Tibial nerve (tissue), 4 donors: ENCODE measurements around the gene FAN1. TPM values are rescaled to one million over a fixed set of nuclear protein-coding genes. Genes with fewer than 3 reads are reported as not detected.

ENCODE experiments used
- DNase-seq, 2 donors: peaks; one replicate each; pipeline ENCODE4 v3.0.0-alpha.2; 2019; ENCODE audit warnings: low spot score in 2 of 2
- H3K27ac ChIP-seq, 4 donors: fragments of 200-600 bp; sonication (generic) in 3 of 4; one replicate each; pipeline ENCODE4 v1.5.1; 2017 to 2019; ENCODE audit warnings: mild to moderate bottlenecking in 1 of 4
- H3K27me3 ChIP-seq, 2 donors: fragments of 200-600 bp; sonication (generic) in 1 of 2; one replicate each; pipeline versions ENCODE4 v1.5.1 to v1.6.0; 2017 to 2019
- H3K36me3 ChIP-seq, 3 donors: fragments of 200-600 bp; sonication (generic); one replicate each; pipeline ENCODE4 v1.5.1; 2018 to 2019
- H3K4me1 ChIP-seq, 4 donors: fragments of 200-600 bp; sonication (generic) in 3 of 4; one replicate each; pipeline ENCODE4 v1.5.1; 2017 to 2019
- H3K4me3 ChIP-seq, 4 donors: fragments of 200-600 bp; sonication (generic) in 3 of 4; one replicate each; pipeline ENCODE4 v1.5.1; 2017 to 2019; ENCODE audit warnings: mild to moderate bottlenecking in 1 of 4, moderate library complexity in 1 of 4
- H3K9me3 ChIP-seq, 4 donors: fragments of 200-600 bp; sonication (generic) in 3 of 4; one replicate each; pipeline ENCODE4 v1.5.1; 2017 to 2019
- CTCF ChIP-seq, 5 experiments: fragments of 200-600 bp in 3 of 5; fragments of 450-650 bp in 2 of 5; sonication (generic) in 3 of 5; IDR thresholded peaks; one replicate each; pipeline ENCODE4 v1.5.1; 2016 to 2019; ENCODE audit warnings: antibody characterized with exemption in 5 of 5, mild to moderate bottlenecking in 3 of 5, moderate library complexity in 2 of 5
- EP300 ChIP-seq, 2 donors: sonication (generic); formaldehyde crosslinking; IDR thresholded peaks; one replicate each; pipeline ENCODE4 v1.6.1; 2017; ENCODE audit warnings: antibody characterized with exemption in 2 of 2, mild to moderate bottlenecking in 1 of 2
- POLR2A ChIP-seq, 2 donors: fragments of 450-650 bp; IDR thresholded peaks; one replicate each; pipeline ENCODE4 v1.6.1; 2017; ENCODE audit warnings: antibody characterized with exemption in 2 of 2, mild to moderate bottlenecking in 2 of 2, moderate library complexity in 2 of 2
- WGBS, 2 donors: methylation state at CpG; one replicate each; pipeline ENCODE4 v1.1.5; 2018; 5-methylcytosine and 5-hydroxymethylcytosine counted together
- total RNA-seq, 4 donors: library from RNA; depleted of rRNA; stranded (reverse); fragments of >200 nt; gene quantifications; one replicate each; pipeline ENCODE4 v1.1.0, GENCODE V29; 2016

The FAN1 gene
- total RNA-seq, 4 donors from 2014 or later = 15.9 to 24.3 (median 17.4) TPM

GRCh38 chr15:30963681-30964080, 60.0 kb downstream of the FAN1 start:
- DNase-seq = no peak
- TF ChIP-seq EP300 (IDR thresholded peaks at IDR 0.05) = no peak
- Histone ChIP-seq H3K27me3 (no peaks in the 10 kb centered on the region), H3K36me3 (peaks cover 0 to 59% (median 0%) of the 10 kb centered on the region in 3 donors), H3K4me1 (peaks cover 0 to 24% (median 0%) of the 10 kb centered on the region in 4 donors), H3K4me3 (no peak overlapping the region), H3K27ac (no peak overlapping the region), H3K9me3 (no peaks in the 10 kb centered on the region)
- 45 to 60% methylated on average over 3 of the region's 3 CpGs for WGBS, 2 donors

- H3K36me3 ChIP-seq = peaks cover 0 to 36% (median 0%) of the 10 kb centered on the region in 3 donors
- 97 to 99% methylated on average over 2 of the region's 2 CpGs for WGBS, 2 donors
- no peak for DNase-seq
- H3K27me3 ChIP-seq = no peaks in the 10 kb centered on the region
- no peaks in the 10 kb centered on the region for H3K9me3 ChIP-seq
- H3K4me3 ChIP-seq = no peak overlapping the region
- TF ChIP-seq CTCF (IDR thresholded peaks at IDR 0.05) (no peak), EP300 (IDR thresholded peaks at IDR 0.05) (no peak), POLR2A (IDR thresholded peaks at IDR 0.05) (no peak)
- peaks cover 0 to 16% (median 0%) of the 10 kb centered on the region in 4 donors for H3K4me1 ChIP-seq
- H3K27ac ChIP-seq = no peak overlapping the region
Observed at GRCh38 chr15:30969724-30970123, 66.0 kb downstream of the FAN1 start.

- TF ChIP-seq EP300 (IDR thresholded peaks at IDR 0.05) (no peak), CTCF (IDR thresholded peaks at IDR 0.05) (no peak), POLR2A (IDR thresholded peaks at IDR 0.05) (no peak)
- no peaks in the 10 kb centered on the region for H3K27me3 ChIP-seq
- no peak overlapping the region for H3K4me3 ChIP-seq
- WGBS, 2 donors = 62 to 67% methylated on average over 4 of the region's 4 CpGs
- no peak overlapping the region for H3K27ac ChIP-seq
- H3K4me1 ChIP-seq = peaks cover 0 to 37% (median 0%) of the 10 kb centered on the region in 4 donors
- no peak for DNase-seq
- peaks cover 0 to 19% (median 0%) of the 10 kb centered on the region in 3 donors for H3K36me3 ChIP-seq
- no peaks in the 10 kb centered on the region for H3K9me3 ChIP-seq
Observed at GRCh38 chr15:30973379-30973778, 69.7 kb downstream of the FAN1 start.

- Histone ChIP-seq H3K4me1 (peaks cover 0 to 43% (median 0%) of the 10 kb centered on the region in 4 donors), H3K36me3 (peaks cover 0 to 20% (median 0%) of the 10 kb centered on the region in 3 donors), H3K9me3 (no peaks in the 10 kb centered on the region), H3K27ac (no peak overlapping the region), H3K4me3 (no peak overlapping the region), H3K27me3 (no peaks in the 10 kb centered on the region)
- WGBS, 2 donors = 74 to 79% methylated on average over 5 of the region's 5 CpGs
- TF ChIP-seq CTCF (IDR thresholded peaks at IDR 0.05) (no peak), POLR2A (IDR thresholded peaks at IDR 0.05) (no peak), EP300 (IDR thresholded peaks at IDR 0.05) (no peak)
- DNase-seq = no peak
Observed at GRCh38 chr15:30974112-30974511, 70.4 kb downstream of the FAN1 start.

- H3K4me1 ChIP-seq = peaks cover 0 to 56% (median 10%) of the 10 kb centered on the region in 4 donors
- no peak for TF ChIP-seq CTCF (IDR thresholded peaks at IDR 0.05)
- TF ChIP-seq POLR2A (IDR thresholded peaks at IDR 0.05) = no peak
- TF ChIP-seq EP300 (IDR thresholded peaks at IDR 0.05) = no peak
- no peak overlapping the region for H3K4me3 ChIP-seq
- no peaks in the 10 kb centered on the region for H3K27me3 ChIP-seq
- H3K27ac ChIP-seq = no peak overlapping the region
- no peak for DNase-seq
- H3K36me3 ChIP-seq = peaks cover 0 to 27% (median 0%) of the 10 kb centered on the region in 3 donors
- H3K9me3 ChIP-seq = no peaks in the 10 kb centered on the region
Observed at GRCh38 chr15:30978328-30978727, 74.6 kb downstream of the FAN1 start.

- no peaks in the 10 kb centered on the region for H3K27me3 ChIP-seq
- 92 to 97% methylated on average over 5 of the region's 5 CpGs for WGBS, 2 donors
- H3K4me1 ChIP-seq = peaks cover 4 to 66% (median 13%) of the 10 kb centered on the region in 4 donors
- TF ChIP-seq EP300 (IDR thresholded peaks at IDR 0.05) (peak in 1 of 2 donors; percentile 42), CTCF (IDR thresholded peaks at IDR 0.05) (no peak)
- DNase-seq = no peak
- H3K27ac ChIP-seq = peak overlapping the region in 1 of 4 donors; percentile 16
- peaks cover 0 to 20% (median 0%) of the 10 kb centered on the region in 3 donors for H3K36me3 ChIP-seq
- H3K4me3 ChIP-seq = no peak overlapping the region
- no peaks in the 10 kb centered on the region for H3K9me3 ChIP-seq
Observed at GRCh38 chr15:30979457-30979856, 75.7 kb downstream of the FAN1 start.
